ENCODE results near the gene LAMA2.

GRCh38 chr6:129104131-129104530, 221.2 kb downstream of the LAMA2 start:
- TF ChIP-seq CTCF (IDR thresholded peaks at IDR 0.05) (no peak), POLR2A (IDR thresholded peaks at IDR 0.05) (no peak)

Measured in right lobe of liver (tissue), 4 donors.